Thyroid gland (tissue), 4 donors: Measurements from ENCODE around the gene CD209.

ENCODE experiments used
- CTCF ChIP-seq, 6 experiments: fragments of 200-600 bp in 3 of 6; fragments of 450-650 bp in 3 of 6; sonication (generic) in 3 of 6; IDR thresholded peaks; one replicate each; pipeline ENCODE4 v1.5.1; 2016 to 2019; ENCODE audit warnings: antibody characterized with exemption in 6 of 6, mild to moderate bottlenecking in 2 of 6, inconsistent platforms in 1 of 6, moderate library complexity in 1 of 6
- POLR2A ChIP-seq, 2 donors: fragments of 450-650 bp; IDR thresholded peaks; one replicate each; pipeline ENCODE4 v1.6.1; 2017; ENCODE audit warnings: antibody characterized with exemption in 2 of 2, mild to moderate bottlenecking in 2 of 2, moderate library complexity in 1 of 2

- TF ChIP-seq CTCF (IDR thresholded peaks at IDR 0.05) (no peak), POLR2A (IDR thresholded peaks at IDR 0.05) (no peak)
Observed at GRCh38 chr19:7788178-7788932, 41.0 kb upstream of the CD209 start.
